CD14-positive monocyte (primary cell): ENCODE results near the gene SPSB1. TPM values are rescaled to one million over a fixed set of nuclear protein-coding genes. Genes with fewer than 3 reads are reported as not detected.

Source experiments
- DNase-seq, 3 donors: peaks; one replicate each; pipeline ENCODE4 v3.0.0-alpha.2; 2011 to 2022
- H2AFZ ChIP-seq: 2 replicates; pipeline ENCODE4 v1.6.0; 2012; ENCODE audit warnings: mild to moderate bottlenecking, low read depth, low read length, inconsistent platforms; ENCODE audit not compliant: insufficient read depth, poor library complexity, severe bottlenecking
- H3K27ac ChIP-seq, 2 donors: 1 replicate in 1 of 2; 2 replicates in 1 of 2; pipeline ENCODE4 v1.5.1; 2012 to 2013; ENCODE audit warnings: low read length in 2 of 2, control low read depth in 1 of 2, inconsistent platforms in 1 of 2, low read depth in 1 of 2, mild to moderate bottlenecking in 1 of 2
- H3K27me3 ChIP-seq, 2 donors: one replicate each; pipeline versions ENCODE4 v1.6.0 to v1.6.1; 2011 to 2013; ENCODE audit warnings: low read length in 2 of 2; ENCODE audit not compliant: control insufficient read depth in 2 of 2, insufficient read depth in 2 of 2
- H3K36me3 ChIP-seq, 2 donors: replicated peaks in 1 of 2; 1 replicate in 1 of 2; 2 replicates in 1 of 2; pipeline versions ENCODE4 v1.5.1 to v1.6.1; 2012 to 2013; ENCODE audit warnings: low read length in 2 of 2, control low read depth in 1 of 2, inconsistent platforms in 1 of 2, mild to moderate bottlenecking in 1 of 2; ENCODE audit not compliant: insufficient read depth in 2 of 2, control insufficient read depth in 1 of 2
- H3K4me1 ChIP-seq, 2 donors: 1 replicate in 1 of 2; 2 replicates in 1 of 2; pipeline versions ENCODE4 v1.5.1 to v1.6.1; 2012 to 2013; ENCODE audit warnings: low read length in 2 of 2, control low read depth in 1 of 2, inconsistent platforms in 1 of 2, mild to moderate bottlenecking in 1 of 2, moderate library complexity in 1 of 2; ENCODE audit not compliant: insufficient read depth in 2 of 2, control insufficient read depth in 1 of 2
- H3K4me2 ChIP-seq: replicated peaks from 2 replicates; pipeline ENCODE3; 2012; ENCODE audit warnings: low read length, moderate library complexity, mild to moderate bottlenecking; ENCODE audit not compliant: poor library complexity, severe bottlenecking; ENCODE audit errors: extremely low read depth
- H3K4me3 ChIP-seq, 3 experiments: fragments of 200-600 bp in 1 of 3; sonication (generic) in 1 of 3; replicated peaks in 1 of 3; 1 replicate in 2 of 3; 2 replicates in 1 of 3; pipeline ENCODE4 v1.5.1; 2011 to 2013; ENCODE audit warnings: low read length in 3 of 3, mild to moderate bottlenecking in 3 of 3, control low read depth in 2 of 3, low read depth in 2 of 3, inconsistent platforms in 1 of 3, moderate library complexity in 1 of 3
- H3K79me2 ChIP-seq: 2 replicates; pipeline ENCODE4 v1.6.0; 2012; ENCODE audit warnings: mild to moderate bottlenecking, control low read depth, inconsistent platforms, low read length, moderate library complexity; ENCODE audit not compliant: insufficient read depth
- H3K9ac ChIP-seq: 2 replicates; pipeline ENCODE4 v1.6.0; 2017; ENCODE audit warnings: low read length, mild to moderate bottlenecking; ENCODE audit not compliant: insufficient read depth, poor library complexity, severe bottlenecking
- H3K9me3 ChIP-seq, 2 donors: replicated peaks in 1 of 2; 1 replicate in 1 of 2; 2 replicates in 1 of 2; pipeline versions ENCODE4 v1.5.1 to v1.6.1; 2012 to 2013; ENCODE audit warnings: low read length in 2 of 2, control low read depth in 1 of 2; ENCODE audit not compliant: control insufficient read depth in 1 of 2, insufficient read depth in 1 of 2
- H4K20me1 ChIP-seq: 2 replicates; pipeline ENCODE4 v1.6.0; 2012; ENCODE audit warnings: mild to moderate bottlenecking, low read length, control low read depth, moderate library complexity; ENCODE audit not compliant: insufficient read depth
- H3K27ac Mint-ChIP-seq, 7 donors: one replicate each; pipeline ENCODE4 v1.8.0; 2020; ENCODE audit warnings: mild to moderate bottlenecking in 7 of 7, mixed read lengths in 7 of 7, moderate library complexity in 6 of 7, inconsistent platforms in 2 of 7
- H3K27me3 Mint-ChIP-seq, 3 donors: one replicate each; pipeline ENCODE4 v1.8.0; 2021 to 2022; ENCODE audit warnings: low read depth in 3 of 3, mild to moderate bottlenecking in 3 of 3, mixed read lengths in 3 of 3, moderate library complexity in 3 of 3, inconsistent platforms in 1 of 3
- H3K36me3 Mint-ChIP-seq, 2 donors: one replicate each; pipeline ENCODE4 v1.8.0; 2020; ENCODE audit warnings: mixed read lengths in 2 of 2, inconsistent platforms in 1 of 2, mild to moderate bottlenecking in 1 of 2
- H3K4me1 Mint-ChIP-seq: one replicate; pipeline ENCODE4 v1.8.0; 2020; ENCODE audit warnings: mild to moderate bottlenecking, mixed read lengths
- H3K4me3 Mint-ChIP-seq, 2 donors: one replicate each; pipeline ENCODE4 v1.8.0; 2020; ENCODE audit warnings: mild to moderate bottlenecking in 2 of 2, mixed read lengths in 2 of 2, moderate library complexity in 1 of 2
- H3K9me3 Mint-ChIP-seq, 7 donors: one replicate each; pipeline ENCODE4 v1.8.0; 2020 to 2022; ENCODE audit warnings: mixed read lengths in 7 of 7, mild to moderate bottlenecking in 6 of 7, moderate library complexity in 6 of 7, inconsistent platforms in 2 of 7
- WGBS: methylation state at CpG from one replicate; pipeline ENCODE4 v1.1.5; 2013; ENCODE audit warnings: missing lambda C conversion rate; ENCODE audit not compliant: insufficient coverage; 5-methylcytosine and 5-hydroxymethylcytosine counted together
- intact Hi-C, 2 donors: fragments of 100-400 bp; cut with micrococcal nuclease; formaldehyde crosslinking; loops; one replicate each; pipeline versions ENCODE4 v1.15.0 to v1.15.1; 2023
- polyA plus RNA-seq, 3 donors: library from polyadenylated mRNA; depleted of rRNA in 1 of 3; unstranded in 2 of 3; stranded (reverse) in 1 of 3; fragments of 300-500 nt in 2 of 3; fragments of >200 nt in 1 of 3; fragmentation: Illumina TruSeq in 2 of 3; gene quantifications; 1 replicate in 2 of 3; 2 replicates in 1 of 3; pipeline ENCODE4 v1.2.3, GENCODE V29; 2012 to 2021
- TF ChIP-seq, protein P1 (sequence below): fragments of 200-600 bp; IDR thresholded peaks from one replicate; pipeline ENCODE4 v1.8.0; 2022; ENCODE audit warnings: antibody characterized with exemption, mild to moderate bottlenecking

Gene SPSB1
- polyA plus RNA-seq, 3 donors: 0.15 to 1.2 (median 0.29) TPM

DNA sequence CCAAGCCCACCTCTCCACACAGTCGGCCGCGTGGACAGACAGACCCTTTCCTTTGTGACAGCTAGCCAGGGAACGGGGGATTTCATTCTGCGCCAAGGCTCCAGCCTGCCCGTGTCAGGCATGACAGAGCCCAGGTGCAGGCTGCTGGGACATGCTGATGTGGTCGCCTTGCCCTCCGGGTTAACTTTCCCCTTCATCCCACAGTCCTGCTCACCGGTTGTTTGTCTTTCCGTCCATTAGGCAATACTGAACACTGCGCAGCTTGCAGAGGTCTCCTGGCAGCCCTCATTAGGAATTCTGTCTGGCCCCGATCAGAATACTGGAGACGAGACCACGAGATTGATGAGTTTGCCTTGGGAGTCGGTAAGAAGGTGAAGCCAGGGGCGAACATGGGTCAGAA lies 62.8 kb downstream of the SPSB1 start:
- Mint-ChIP-seq H3K4me1 (no peaks in the 10 kb centered on the region), H3K27me3 (peaks cover 3 to 4% (median 4%) of the 10 kb centered on the region in 3 donors), H3K36me3 (no peaks in the 10 kb centered on the region), H3K27ac (no peak overlapping the region), H3K9me3 (peaks cover 0 to 1% (median 0%) of the 10 kb centered on the region in 7 donors), H3K4me3 (peak overlapping the region in 1 of 2 donors; percentile 35)
- no peaks in the 10 kb centered on the region for H3K79me2 ChIP-seq
- H3K9ac ChIP-seq: no peak overlapping the region
- TF ChIP-seq, protein P1, sequence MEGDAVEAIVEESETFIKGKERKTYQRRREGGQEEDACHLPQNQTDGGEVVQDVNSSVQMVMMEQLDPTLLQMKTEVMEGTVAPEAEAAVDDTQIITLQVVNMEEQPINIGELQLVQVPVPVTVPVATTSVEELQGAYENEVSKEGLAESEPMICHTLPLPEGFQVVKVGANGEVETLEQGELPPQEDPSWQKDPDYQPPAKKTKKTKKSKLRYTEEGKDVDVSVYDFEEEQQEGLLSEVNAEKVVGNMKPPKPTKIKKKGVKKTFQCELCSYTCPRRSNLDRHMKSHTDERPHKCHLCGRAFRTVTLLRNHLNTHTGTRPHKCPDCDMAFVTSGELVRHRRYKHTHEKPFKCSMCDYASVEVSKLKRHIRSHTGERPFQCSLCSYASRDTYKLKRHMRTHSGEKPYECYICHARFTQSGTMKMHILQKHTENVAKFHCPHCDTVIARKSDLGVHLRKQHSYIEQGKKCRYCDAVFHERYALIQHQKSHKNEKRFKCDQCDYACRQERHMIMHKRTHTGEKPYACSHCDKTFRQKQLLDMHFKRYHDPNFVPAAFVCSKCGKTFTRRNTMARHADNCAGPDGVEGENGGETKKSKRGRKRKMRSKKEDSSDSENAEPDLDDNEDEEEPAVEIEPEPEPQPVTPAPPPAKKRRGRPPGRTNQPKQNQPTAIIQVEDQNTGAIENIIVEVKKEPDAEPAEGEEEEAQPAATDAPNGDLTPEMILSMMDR: no peak
- no peaks in the 10 kb centered on the region for H3K9me3 ChIP-seq
- no peaks in the 10 kb centered on the region for H4K20me1 ChIP-seq
- DNase-seq: no peak
- H3K4me3 ChIP-seq: no peak overlapping the region
- no peak overlapping the region for H2AFZ ChIP-seq
- 95% methylated on average over 12 of the region's 16 CpGs for WGBS
- no peaks in the 10 kb centered on the region for H3K4me1 ChIP-seq
- H3K27ac ChIP-seq: no peak overlapping the region
- H3K27me3 ChIP-seq: no peaks in the 10 kb centered on the region
- intact Hi-C loops: no loop called here
- H3K4me2 ChIP-seq: no peak overlapping the region
- H3K36me3 ChIP-seq: no peaks in the 10 kb centered on the region

DNA sequence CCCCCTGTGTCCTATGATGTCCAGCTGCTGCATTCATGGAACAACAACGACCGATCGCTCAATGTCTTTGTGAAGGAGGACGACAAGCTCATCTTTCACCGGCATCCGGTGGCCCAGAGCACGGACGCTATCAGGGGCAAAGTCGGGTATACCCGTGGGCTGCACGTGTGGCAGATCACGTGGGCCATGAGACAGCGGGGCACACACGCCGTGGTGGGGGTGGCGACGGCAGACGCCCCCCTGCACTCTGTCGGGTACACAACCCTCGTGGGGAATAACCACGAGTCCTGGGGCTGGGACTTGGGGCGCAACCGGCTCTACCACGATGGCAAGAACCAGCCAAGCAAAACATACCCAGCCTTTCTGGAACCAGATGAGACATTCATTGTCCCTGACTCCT lies 63.3 kb downstream of the SPSB1 start:
- Histone ChIP-seq H2AFZ (no peak overlapping the region), H4K20me1 (no peaks in the 10 kb centered on the region), H3K4me2 (no peak overlapping the region), H3K79me2 (no peaks in the 10 kb centered on the region), H3K4me1 (no peaks in the 10 kb centered on the region), H3K4me3 (no peak overlapping the region), H3K9me3 (no peaks in the 10 kb centered on the region), H3K27ac (no peak overlapping the region), H3K9ac (no peak overlapping the region), H3K27me3 (no peaks in the 10 kb centered on the region), H3K36me3 (no peaks in the 10 kb centered on the region)
- H3K36me3 Mint-ChIP-seq: no peaks in the 10 kb centered on the region
- peaks cover 3 to 6% (median 4%) of the 10 kb centered on the region in 3 donors for H3K27me3 Mint-ChIP-seq
- intact Hi-C loops: no loop called here
- WGBS: 98% methylated on average over 10 of the region's 24 CpGs
- peak overlapping the region in 1 of 7 donors; percentile 46 for H3K27ac Mint-ChIP-seq
- TF ChIP-seq, protein P1: no peak
- H3K4me1 Mint-ChIP-seq: no peaks in the 10 kb centered on the region
- H3K4me3 Mint-ChIP-seq: no peak overlapping the region
- peaks cover 0 to under 1% (median 0%) of the 10 kb centered on the region in 7 donors for H3K9me3 Mint-ChIP-seq
- DNase-seq: no peak
